Activated gamma-delta T cell treated with Interleukin-2 at 50 U/mL for 16 hours (primary cell): Measurements from ENCODE around the gene PLAC8.
A peak's percentile ranks its signal among the peaks of the same experiment; 100 is the strongest.

Experiments
- DNase-seq: peaks from one replicate; pipeline ENCODE4 v3.0.0-alpha.2; 2020

The PLAC8 gene, protein sequence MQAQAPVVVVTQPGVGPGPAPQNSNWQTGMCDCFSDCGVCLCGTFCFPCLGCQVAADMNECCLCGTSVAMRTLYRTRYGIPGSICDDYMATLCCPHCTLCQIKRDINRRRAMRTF

DNA sequence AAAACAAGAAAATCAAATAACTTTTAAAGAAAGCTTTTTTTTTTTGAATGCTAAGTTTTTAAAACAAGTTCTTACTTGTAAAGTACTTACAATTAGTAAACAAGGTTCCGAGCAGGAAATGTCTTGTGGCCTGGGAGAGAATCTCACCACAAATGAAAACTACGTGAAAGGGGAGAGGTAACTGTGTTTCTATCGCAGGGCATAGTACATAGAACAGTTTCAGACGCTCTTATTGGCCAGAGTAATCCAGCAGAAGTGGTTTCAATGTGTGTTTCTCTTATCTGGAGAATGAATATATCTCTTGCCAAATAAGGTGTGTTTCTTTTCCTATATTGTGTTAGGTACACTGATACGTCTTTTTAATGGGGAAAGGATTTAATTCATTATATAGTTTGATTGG, at the start of gene PLAC8:
TSS of gene PLAC8 (minus strand) at position 154 of the 400 bp plus-strand sequence. CDS start 6,808 bp downstream, outside the sequence.
- peak; percentile 43 for DNase-seq

DNA sequence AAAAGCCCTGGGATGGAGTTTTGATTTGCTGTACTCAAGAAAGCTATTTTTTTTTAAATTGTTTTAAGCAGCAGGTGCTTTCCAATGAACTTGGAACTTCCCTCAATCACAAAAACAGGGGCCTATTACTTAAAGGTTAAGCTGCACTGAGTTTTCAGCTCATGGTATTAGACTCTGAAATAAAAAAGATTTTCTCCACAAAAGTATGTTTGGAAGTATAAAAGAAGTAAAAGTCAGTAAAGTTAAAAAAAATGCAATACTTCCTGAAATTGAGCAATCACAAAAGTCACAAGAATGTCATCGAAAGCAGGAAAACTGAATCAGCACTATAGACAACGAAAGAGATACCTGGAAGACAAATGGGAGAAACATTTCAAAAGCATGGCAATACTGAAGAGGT, 38.9 kb upstream of the PLAC8 start:
- DNase-seq, result no peak

DNA sequence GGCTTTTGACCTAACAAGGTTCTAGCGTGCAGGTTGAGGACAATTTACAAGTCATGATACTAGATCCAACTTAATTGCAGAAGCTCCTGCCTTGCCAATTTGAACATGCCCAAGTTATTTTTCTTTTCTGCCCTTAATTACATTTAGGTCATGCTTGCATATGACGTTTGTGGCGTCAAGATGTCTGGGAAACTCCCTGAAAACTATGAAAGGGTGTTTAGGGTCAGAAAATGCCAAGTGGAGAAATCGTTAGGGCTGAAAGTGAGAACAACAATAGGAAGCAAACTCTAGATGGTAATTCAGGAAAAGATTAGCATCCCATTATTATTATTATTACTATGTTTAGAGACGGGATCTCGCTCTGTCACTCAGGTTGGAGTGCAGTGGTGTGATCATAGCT, 38.2 kb upstream of the PLAC8 start:
- DNase-seq, result no peak

DNA sequence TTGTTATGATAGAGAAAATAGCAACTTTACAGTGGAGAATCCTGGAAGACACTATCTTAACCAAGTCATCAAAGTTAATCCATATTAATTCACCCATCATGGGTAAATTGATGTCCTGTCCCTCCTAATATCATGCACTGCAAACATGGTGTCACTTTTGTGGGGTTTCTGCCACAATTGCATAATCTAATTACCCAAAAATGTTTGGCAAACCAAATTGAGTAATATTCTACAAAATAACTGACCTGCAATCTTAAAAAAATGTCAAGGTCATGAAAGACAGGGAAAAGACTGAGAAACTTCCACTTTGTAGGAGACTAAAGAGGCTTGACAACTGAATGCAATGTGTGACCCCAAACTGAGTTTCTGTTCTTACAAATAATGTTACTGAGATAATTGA, 37.1 kb upstream of the PLAC8 start:
- no peak for DNase-seq

DNA sequence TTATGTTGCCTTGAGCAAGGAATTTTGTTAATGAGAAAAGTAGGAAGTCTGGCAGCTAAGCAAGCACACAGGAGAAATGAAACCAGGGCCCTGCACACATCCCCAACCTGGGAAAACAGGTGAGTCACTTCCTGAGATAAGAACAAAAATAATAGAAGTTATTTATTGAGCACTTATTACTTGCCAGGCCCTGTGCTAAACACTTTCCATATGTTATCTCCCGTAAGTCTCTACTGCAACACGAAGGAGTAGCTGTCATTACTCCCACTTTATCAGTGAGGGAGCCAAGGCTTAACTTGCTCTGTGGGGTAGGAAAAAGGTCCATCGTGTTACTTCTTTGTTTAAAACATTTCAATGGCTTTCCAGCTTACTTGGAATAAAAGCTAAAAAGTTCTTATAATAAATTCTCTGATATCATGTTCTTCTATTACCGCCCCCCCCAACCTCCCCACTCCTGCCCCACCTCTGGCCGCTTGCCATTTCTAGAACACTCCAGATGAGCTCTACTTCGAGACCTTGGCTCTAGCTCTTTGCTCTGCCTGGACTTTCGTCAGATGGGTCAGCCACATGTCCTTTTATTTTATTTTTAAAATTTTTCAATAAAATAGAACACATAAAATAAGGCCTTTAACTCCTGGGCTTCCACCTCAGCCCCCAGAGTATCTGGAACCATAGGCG, 36.3 kb upstream of the PLAC8 start:
- no peak for DNase-seq

DNA sequence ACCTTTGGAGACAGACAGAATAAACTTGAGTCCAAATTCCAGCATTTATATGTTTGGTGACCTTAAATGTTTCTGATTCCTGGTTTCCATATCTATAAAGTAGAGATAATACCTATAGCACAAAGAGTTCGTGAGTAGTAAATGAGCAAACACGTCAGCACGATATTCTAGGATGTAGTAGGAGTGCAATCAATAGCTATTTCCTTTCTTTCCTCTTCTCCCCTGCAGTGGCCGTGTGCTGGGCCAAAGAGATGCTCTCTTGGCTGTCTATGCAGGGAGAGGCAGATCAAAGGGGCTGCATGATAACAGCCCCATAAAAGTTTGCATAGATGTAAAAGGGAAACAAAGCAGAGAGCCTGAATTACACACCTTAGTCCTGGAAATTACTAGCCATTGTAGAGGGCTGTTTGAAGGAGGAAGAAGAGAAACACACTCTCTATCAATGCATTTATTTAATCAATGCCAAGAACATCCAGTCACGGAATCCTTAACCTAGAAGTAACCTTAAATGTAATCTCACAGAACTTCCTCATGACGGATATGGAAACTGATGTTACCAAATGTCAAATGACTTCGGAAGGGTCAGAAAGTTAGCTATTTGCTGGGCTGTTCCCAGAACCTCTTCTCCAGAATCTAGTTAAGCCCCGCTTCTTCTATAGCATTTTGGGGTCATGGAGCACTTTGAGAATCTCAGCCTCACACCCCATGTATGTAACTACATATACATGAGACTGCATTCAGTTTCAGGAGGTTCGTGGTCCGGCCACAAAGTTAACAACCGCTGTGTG, 35.5 kb upstream of the PLAC8 start:
- DNase-seq, result no peak

DNA sequence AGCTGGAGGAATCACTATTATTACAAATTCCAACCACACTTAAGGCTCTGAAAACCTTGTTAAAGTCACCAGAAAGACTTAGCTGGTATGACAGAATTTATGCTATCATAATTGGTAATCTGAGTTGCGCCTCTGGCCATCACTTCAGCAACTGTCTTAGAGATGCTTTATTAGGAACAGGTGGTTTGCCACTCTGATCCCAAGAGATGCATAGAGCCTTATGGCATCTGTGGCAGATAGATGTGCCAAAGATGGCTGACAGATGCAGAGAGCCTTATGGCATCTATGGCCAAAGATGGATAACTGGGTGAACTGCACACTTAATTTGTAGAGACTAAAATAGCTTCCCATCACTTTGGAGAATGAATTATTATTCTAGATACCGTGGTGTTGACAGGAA, 32.3 kb upstream of the PLAC8 start:
- DNase-seq, result no peak

DNA sequence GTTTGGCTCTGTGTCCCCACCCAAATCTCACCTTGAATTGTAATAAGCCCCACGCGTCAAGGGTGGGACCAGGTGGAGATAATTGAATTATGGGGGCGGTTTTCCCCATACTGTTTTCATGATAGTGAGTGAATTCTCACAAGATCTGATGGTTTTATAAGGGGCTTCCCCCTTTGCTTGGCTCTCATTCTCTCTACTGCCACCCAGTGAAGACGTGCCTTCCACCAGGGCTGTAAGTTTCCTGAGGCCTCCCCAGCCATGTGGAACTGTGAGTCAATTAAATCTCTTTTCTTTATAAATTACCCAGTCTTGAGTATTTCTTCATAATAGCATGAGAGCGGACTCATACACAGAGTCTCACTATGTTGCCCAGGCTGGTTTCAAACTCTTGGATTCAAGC, 31.2 kb upstream of the PLAC8 start:
- peak; percentile 18 for DNase-seq

DNA sequence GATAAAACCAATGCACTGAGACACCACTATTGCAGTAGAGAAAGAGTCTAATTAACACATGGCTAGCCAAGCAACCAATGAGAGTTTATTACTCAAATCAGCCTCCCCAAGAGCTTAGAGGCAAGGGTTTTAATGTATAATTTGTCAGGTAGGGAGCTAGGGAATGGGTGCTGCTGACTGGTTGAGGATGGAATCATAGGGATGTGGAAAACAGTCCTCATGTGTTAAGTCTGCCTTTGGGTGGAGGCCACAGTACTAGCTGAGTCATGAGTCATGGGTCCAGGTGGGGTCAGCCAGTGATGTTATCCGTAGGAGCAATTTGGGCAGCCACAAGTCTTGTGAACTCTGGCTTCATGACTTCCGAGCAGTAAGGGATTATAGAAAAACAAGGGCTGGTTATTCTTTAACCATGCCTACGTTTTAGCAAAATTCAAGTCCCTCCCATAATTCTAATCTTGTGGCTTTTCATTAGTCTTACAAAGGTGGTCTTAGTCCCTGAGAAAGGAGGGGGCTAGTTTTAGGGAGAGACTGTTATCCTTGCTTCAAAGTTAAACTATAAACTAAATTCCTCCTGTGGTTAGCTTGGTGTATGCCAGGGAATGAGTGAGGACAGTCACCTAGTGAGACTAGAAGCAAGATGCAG, 25.1 kb upstream of the PLAC8 start:
- no peak for DNase-seq

DNA sequence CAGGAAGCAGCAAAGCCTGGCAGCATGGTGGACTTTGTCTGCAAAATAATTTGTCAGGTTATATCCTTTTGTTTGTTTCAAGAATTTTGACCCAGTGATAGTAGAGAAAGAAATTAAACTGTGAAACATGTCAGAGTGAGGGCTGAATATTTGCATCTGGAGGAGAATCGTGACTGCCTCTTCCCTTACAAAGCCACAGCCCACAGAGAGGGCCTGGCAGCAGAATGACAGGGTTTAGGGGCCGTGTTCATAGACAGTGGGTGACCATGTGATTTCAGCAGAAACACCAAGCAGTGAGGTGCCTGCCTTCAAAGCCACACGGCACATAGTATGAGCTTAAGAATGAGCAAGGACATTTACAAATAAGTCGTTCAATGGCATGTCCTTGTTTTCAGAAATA, 24.4 kb upstream of the PLAC8 start:
- peak; percentile 43 for DNase-seq

DNA sequence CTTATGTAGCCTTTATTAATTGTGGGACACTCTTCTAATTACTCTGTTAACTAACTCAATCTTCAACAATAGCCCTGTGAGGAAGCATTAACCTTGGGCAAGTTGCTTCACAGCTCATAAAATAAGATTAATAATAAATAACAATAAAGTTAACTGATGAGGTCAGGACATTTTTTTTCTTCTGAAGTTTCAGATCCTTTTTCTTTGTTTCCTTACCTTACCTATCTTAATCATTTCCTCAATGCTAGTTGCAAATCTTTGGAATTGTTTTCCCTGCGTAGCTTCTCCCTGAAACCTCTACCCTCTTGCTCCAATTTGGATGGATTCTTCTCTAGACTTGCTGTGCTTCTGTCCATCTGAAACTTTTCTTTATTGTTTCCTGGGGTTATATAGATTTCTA, 17.5 kb upstream of the PLAC8 start:
- no peak for DNase-seq

DNA sequence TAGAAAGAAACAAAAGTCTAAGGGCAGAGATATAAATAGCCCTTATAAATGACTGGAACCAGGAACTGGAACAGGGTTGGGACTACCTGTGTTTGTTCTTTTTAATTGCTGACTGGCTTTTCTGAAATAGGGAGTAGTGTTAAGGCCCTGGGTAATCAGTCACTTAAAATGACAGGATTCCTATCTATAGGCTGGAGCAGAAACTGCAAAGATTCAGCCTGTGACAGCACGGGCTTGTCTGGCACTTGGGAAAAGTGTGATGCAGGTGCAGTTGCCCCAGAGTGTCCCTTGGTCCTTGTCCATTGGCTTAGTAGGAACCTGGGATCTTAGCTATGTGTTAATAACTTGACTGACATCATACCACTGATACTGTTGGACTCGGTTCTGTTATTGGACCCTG, 14.7 kb upstream of the PLAC8 start:
- DNase-seq, result no peak

DNA sequence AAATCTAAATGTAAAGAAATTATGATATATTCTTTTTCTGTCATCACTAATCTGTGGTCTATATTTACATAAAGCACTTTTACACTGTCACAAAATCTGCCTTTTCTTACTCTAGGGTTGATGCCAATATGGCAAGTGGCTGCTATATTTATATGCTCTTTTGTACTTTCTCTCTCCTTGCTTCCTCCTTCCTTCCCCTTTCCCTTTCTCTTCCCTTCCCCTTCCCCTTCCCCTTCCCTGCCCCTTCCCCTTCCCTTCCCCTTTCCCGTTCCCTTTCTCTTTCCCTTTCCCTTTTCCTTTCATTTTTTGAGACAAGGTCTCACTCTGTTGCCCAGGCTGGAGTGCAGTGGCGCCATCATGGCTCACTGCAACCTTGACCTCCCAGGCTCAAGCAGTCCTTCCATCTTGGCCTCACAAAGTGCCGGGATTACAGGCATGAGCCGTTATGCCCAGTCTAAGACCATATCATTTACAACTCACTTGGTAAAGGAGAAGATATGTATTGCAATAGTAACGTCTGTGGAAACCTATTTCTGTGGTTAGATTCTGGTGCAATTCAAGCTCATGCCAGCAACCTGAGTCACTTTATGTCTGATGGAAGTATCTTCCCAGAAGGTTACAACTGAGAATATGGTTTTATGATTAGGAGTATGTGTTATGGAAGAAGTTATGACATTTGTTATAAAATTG, 13.9 kb upstream of the PLAC8 start:
- DNase-seq, result no peak

DNA sequence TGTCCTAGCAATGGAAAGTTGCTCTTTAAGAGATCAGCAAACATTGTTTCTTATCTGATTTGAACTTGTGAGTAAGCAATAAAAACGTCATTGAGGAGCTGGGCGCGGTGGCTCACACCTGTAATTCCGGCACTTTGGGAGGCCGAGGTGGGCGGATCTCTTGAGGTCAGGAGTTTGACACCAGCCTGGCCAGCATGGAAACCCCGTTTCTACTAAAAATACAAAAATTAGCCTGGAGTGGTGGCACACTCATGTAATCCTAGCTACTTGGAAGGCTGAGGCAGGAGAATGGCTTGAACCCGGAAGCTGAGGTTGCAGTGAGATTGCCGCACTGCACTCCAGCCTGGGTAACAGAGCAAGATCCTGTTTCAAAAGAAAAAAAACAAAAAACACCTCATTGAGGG, 11.2 kb upstream of the PLAC8 start:
- peak; percentile 34 for DNase-seq

DNA sequence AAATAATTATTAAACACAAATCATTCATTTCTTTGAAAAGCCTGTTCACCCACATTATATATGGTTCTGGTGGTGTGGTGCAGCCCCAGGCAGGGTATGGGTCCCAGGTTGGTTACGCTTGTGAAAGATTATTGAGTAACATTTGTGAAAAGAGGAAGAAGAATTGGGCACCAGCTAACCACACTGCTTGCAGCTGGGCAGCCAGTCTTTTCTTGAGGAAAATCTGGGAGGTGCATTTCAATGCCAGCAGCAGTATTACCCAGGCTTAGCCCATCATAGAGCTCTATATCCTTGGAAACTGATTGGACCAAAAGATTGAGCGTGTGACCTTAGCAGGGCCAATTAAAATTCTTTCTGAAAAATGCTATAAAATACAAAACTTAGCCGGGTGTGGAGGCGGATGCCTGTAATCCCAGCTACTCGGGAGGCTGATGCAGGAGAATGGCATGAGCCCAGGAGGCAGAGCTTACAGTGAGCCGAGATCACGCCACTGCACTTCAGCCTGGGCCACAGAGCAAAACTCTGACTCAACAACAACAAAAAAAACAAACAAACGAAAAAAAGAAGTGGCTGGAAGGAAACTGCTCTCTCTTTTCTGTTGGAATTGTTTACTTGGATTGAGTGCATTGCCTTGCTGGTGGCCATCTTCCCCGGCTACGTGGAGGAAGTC, 9.7 kb upstream of the PLAC8 start:
- DNase-seq, result no peak

DNA sequence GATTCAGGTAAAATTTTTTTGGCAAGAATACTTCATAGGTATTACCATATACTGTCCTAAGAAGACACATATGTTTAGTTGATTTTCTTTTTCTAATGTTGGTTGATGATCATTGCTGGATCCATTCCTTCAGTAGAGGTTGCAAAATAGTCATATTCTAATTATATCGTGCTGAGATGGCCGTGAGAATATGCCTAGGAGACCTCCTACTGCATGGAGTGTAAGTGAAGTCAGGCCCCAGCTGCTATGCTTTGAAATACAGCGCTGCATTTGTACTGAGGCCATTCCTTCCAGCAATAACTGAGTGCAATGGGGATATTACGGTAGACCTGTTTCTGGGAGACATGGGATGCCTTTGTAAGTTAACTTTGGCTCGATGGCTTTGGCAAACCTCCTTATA, 6.7 kb upstream of the PLAC8 start:
- no peak for DNase-seq

DNA sequence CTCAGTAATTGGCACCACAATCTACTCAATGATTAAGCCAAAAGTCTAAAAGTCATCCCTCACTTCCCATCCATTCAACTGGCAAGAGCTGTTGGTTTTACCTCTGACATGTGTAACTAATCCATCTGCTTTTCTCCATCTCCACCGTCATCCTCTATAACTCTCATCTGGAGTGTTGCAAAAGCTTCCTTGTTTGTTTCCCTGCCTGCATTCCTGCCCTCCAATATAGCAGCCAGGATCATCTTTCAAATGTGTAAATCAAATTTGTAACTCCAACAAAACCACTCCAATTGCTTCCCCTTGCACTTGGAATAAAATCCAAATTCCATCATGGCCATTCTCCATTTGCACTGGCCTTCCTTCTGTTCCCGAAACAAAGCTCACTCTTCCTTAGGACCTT, 4.3 kb upstream of the PLAC8 start:
- DNase-seq, result no peak

DNA sequence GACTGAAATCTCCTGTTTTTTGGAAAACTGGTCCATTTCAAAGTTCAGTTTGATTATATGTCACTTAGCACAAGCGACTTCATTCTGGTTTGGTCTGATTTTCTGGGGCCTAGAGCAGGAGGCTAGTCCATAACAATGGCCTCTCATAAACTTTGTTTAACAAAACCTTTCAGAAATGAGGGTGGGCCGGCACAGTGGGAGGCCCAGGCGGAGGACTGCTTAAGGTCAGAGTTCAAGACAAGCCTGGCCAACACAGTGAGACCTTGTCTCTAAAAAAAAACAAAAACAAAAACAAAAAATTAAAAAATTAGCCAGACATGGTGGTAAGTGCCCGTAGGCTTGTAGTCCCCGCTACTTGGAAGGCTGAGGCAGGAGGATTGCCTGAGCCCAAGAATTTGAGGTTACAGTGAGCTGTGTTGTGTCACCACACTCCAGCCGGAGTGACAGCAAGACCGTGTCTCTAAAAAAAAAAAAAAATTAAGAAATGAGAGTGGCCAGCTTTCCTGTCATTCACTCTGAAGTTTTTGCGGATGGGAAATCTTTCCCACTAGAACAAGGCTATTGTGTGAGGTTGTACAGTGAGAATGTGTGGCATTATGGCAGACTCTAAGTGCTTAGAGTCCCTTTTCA, 1.2 kb upstream of the PLAC8 start:
- no peak for DNase-seq

DNA sequence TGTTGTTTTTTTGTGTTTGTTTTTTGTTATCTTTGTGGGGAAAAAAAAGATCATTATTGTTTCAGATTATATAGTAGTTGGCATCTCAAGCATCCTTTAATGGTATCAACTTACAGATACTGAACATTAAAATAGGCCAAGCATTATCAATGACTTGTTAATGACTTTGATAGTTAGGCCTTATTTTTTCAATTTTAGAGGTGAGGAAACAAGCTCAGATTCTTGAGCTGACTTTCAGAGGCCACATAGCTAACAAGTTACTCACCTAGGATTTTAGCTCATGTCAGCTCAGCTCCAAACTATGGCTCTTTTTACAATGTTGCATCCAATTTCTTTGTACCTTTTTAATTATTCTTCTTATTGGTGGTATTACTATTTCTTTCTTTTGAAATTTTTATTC, 471 bp upstream of the PLAC8 start:
- no peak for DNase-seq

DNA sequence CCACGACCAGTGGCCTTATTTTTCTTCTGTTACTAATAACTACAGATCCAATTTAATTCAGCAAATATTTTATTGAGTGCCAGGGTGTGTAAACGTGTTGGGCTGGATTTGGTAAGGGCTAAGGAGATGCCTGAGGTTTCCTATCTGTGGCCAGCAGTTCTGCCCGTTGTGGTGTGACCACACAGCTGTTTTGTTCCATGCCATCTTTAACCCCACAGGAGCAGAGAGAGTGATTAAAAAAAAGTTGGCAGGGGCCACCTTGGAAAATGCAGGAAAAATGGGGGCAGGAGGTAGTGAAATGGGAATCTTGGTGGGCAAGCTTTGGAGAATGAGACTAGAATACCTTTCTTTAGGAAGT, 1.1 kb downstream of the PLAC8 start:
- DNase-seq, result peak; percentile 6

DNA sequence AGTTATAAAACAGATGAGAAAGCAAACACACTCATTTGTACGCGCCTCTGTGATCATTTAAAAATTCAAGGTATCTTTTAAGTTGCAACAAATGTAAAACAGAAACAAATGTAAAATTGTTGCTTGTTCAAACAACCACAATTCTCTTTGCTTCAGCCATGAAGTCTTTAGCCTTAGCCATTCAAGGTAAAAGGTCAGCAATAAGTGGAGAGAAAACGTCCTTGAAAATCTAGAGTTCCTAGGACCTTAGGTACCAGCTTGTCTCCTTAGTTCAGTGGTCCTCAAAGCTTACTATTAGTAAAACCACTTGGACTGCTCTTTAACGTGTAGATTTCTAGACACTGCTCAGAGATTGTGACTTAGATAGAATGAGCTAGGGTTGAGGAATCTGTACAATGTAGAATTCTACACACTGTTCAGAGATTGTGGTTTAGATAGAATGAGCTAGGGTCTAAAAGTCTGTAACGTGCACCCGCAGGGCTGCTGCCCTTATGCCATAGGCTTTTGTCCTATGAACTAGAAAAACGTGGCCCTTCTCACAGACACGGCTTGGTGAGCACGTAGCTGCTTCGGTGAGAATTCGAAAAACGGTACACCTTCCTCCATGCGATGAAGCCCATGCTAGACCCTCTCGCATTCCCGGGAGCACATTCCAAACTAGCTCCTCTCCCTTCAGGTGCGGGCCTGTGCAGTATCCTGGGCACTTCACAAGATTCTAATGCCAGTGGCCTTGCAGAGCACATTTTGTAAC, 1.7 kb downstream of the PLAC8 start:
- peak; percentile 21 for DNase-seq

DNA sequence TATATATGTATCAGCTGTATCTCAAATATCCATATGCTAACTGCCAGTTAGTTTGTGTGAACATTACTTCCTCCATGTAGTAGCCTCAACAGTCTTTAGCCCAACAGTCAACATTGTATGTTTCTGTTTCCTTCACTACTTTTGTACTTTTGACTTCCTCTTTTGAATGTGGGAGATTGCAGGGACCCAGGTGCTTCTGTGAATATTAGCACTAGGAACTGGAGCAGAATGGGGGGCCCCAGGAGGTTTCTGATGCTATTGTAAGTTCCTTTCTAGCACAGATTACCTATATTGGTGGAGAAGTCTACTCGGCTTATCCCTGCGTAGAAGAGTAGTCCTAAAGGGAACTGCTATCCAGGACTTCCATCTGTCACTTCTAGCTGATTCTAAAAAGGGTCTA, 2.3 kb downstream of the PLAC8 start:
- no peak for DNase-seq
